Erythroblast (primary cell): ENCODE data around the gene SOST.

ENCODE experiments used
- GATA1 ChIP-seq: IDR thresholded peaks from 2 replicates; pipeline ENCODE4 v1.6.1; 2011; ENCODE audit warnings: low read depth, mild to moderate bottlenecking, control low read depth, low read length, moderate library complexity
- POLR2A ChIP-seq: IDR thresholded peaks from 2 replicates; pipeline ENCODE4 v1.6.1; 2011; ENCODE audit warnings: mild to moderate bottlenecking, low read length

DNA sequence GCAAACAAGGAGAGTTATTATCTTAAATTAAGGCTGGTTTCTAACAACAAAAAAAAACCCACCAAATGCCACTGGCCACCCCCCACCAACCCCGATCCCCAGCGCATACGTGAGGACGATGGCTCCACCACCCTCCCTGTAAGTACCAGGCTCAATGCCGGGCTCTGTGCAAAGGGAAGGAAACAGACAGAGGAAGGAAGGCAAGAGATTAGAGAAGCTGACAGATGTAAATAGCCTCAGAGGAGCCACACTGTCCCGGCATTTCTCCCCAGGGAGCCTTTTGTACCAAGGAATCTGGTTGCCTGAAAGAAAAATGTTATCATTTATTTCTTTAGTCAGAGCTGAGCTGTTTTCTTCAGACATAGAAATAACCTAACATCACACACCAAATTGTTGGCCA lies 13.1 kb downstream of the SOST start:
- TF ChIP-seq POLR2A (no peak), GATA1 (no peak)
